ENCODE measurements around the gene PSMD6. TPM values are rescaled to one million over a fixed set of nuclear protein-coding genes. Genes with fewer than 3 reads are reported as not detected.

PSMD6 gene
- total and polyA plus RNA-seq, 2 donors (not counting 3 experiments of a cell fraction or from before 2014, with no cell fraction given) = 53.7 to 90.8 TPM

DNA sequence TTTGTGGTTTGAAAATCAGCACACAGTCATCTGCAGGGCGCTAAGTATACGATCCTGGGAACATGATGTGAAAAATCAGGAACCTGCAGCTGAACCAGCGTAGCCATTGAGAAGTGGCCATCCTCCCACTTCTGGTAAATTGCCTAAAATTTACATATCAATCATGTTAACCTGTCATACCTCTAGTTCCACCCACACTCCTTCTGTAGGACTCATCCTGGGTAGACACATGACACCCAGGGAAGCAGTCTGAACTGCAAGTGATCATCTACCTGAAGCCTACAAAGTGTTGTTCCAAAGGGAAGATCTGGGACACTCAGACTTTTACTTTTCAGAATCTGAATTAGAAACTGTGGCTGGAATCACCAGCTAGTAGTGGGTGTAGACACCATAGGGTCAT is 5.5 kb upstream of the PSMD6 start:
- Histone ChIP-seq H3K4me1 (ENCODE audit: control insufficient read depth, extremely low read depth, insufficient read depth, low read length) (no peaks in the 10 kb centered on the region), H3K9ac (replicated peaks; ENCODE audit: extremely low read depth, insufficient read depth, low read length) (no peak overlapping the region), H2AFZ (ENCODE audit: low read depth, low read length) (no peak overlapping the region), H3K4me3 (replicated peaks in 1 of 3; ENCODE audit: insufficient read depth in 1 of 3, low read depth in 1 of 3, low read length in 3 of 3) (no peak overlapping the region), H3K27ac (ENCODE audit: insufficient read depth, low read depth, low read length) (no peak overlapping the region), H3K79me2 (ENCODE audit: control insufficient read depth, insufficient read depth, low read length) (no peaks in the 10 kb centered on the region), H3K4me2 (ENCODE audit: insufficient read depth, low read length) (no peak overlapping the region), H3K9me1 (replicated peaks; ENCODE audit: control insufficient read depth, extremely low read depth, insufficient read depth, low read length) (no peaks in the 10 kb centered on the region), H3K9me3 (replicated peaks; ENCODE audit: control insufficient read depth, insufficient read depth, low read length) (no peaks in the 10 kb centered on the region), H3K27me3 (ENCODE audit: control insufficient read depth in 2 of 2, insufficient read depth in 2 of 2, low read length in 2 of 2) (peaks cover 17 to 39% of the 10 kb centered on the region in 2 experiments), H4K20me1 (replicated peaks; ENCODE audit: control insufficient read depth, extremely low read depth, insufficient read depth, low read length) (no peaks in the 10 kb centered on the region), H3K36me3 (ENCODE audit: control insufficient read depth in 2 of 2, extremely low read depth in 1 of 2, insufficient read depth in 2 of 2, low read length in 2 of 2) (no peaks in the 10 kb centered on the region)
- no TSS peak for BruUV-seq (replicated peaks)
- DNase-seq (ENCODE audit: low read depth, low spot score) = no peak
- dilution Hi-C loops (cut with MboI; ENCODE audit: extremely low pct_ligation_motif_present, low sequenced_read_pairs) = loop anchor here (25.0 kb wide), 1 partner anchor 434 kb away; no protein-coding TSS in a partner anchor
- no peak for FAIRE-seq
- ChIA-PET POLR2A (no interaction called here), CTCF (interaction anchor here (3.2 to 6.7 kb wide), 3 partner anchors 195 to 457 kb away, joined by 45 to 112 read pairs (median 62); partner anchors contain the start of gene PRICKLE2)
- TF ChIP-seq, protein P1, sequence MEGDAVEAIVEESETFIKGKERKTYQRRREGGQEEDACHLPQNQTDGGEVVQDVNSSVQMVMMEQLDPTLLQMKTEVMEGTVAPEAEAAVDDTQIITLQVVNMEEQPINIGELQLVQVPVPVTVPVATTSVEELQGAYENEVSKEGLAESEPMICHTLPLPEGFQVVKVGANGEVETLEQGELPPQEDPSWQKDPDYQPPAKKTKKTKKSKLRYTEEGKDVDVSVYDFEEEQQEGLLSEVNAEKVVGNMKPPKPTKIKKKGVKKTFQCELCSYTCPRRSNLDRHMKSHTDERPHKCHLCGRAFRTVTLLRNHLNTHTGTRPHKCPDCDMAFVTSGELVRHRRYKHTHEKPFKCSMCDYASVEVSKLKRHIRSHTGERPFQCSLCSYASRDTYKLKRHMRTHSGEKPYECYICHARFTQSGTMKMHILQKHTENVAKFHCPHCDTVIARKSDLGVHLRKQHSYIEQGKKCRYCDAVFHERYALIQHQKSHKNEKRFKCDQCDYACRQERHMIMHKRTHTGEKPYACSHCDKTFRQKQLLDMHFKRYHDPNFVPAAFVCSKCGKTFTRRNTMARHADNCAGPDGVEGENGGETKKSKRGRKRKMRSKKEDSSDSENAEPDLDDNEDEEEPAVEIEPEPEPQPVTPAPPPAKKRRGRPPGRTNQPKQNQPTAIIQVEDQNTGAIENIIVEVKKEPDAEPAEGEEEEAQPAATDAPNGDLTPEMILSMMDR (IDR thresholded peaks at IDR 0.05; ENCODE audit: extremely low read depth in 1 of 2, insufficient read depth in 1 of 2, low read depth in 1 of 2, low read length in 2 of 2) = no peak
- no peak for TF ChIP-seq JUN (IDR thresholded peaks at IDR 0.05; ENCODE audit: borderline replicate concordance, insufficient read depth, insufficient read length, low read depth)
- TF ChIP-seq EZH2 (IDR thresholded peaks at IDR 0.05; ENCODE audit: borderline replicate concordance, low read depth, low read length, severe bottlenecking) = no peak
- no peak for TF ChIP-seq POLR2A (IDR thresholded peaks at IDR 0.05; ENCODE audit: low read depth, low read length)
- TF ChIP-seq MYC (IDR thresholded peaks at IDR 0.05; ENCODE audit: low read depth, low read length) = no peak
- intact Hi-C loops (cut with micrococcal nuclease) = no loop called here

DNA sequence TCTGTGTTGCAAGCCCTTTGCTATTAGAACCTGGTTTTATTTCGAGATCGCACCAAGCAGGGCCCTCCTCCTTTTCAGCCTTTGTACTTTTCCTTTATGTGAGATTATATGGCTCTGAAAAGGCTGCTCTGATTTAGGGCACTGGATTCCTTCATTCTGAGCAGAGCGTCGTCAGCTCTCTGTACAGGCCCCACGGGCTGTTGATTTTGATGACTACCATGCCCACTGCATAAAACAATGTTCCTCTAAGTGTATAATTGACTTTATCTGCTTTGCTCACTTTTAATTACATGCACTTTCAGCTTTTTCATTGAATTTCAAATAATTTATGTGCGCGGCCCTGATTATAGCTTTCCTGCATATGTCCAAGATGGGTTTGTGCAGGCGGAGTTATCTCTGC is 4.4 kb upstream of the PSMD6 start:
- ChIA-PET CTCF (interaction anchor here (1.3 to 6.7 kb wide), 3 partner anchors 372 to 458 kb away, joined by 3 to 62 read pairs (median 9); no protein-coding TSS in a partner anchor), POLR2A (no interaction called here)
- no peaks in the 10 kb centered on the region for H4K20me1 ChIP-seq (replicated peaks; ENCODE audit: control insufficient read depth, extremely low read depth, insufficient read depth, low read length)
- dilution Hi-C loops (cut with MboI; ENCODE audit: extremely low pct_ligation_motif_present, low sequenced_read_pairs) (loop anchor here (25.0 kb wide), 1 partner anchor 435 kb away; no protein-coding TSS in a partner anchor), intact Hi-C loops (cut with micrococcal nuclease) (no loop called here)
- peaks cover 6% of the 10 kb centered on the region for H3K79me2 ChIP-seq (ENCODE audit: control insufficient read depth, insufficient read depth, low read length)
- H3K9ac ChIP-seq (replicated peaks; ENCODE audit: extremely low read depth, insufficient read depth, low read length) = no peak overlapping the region
- H3K9me1 ChIP-seq (replicated peaks; ENCODE audit: control insufficient read depth, extremely low read depth, insufficient read depth, low read length) = no peaks in the 10 kb centered on the region
- H3K4me1 ChIP-seq (ENCODE audit: control insufficient read depth, extremely low read depth, insufficient read depth, low read length) = no peaks in the 10 kb centered on the region
- no peak overlapping the region for H2AFZ ChIP-seq (ENCODE audit: low read depth, low read length)
- BruUV-seq (replicated peaks) = no TSS peak
- no peaks in the 10 kb centered on the region for H3K36me3 ChIP-seq (ENCODE audit: control insufficient read depth in 2 of 2, extremely low read depth in 1 of 2, insufficient read depth in 2 of 2, low read length in 2 of 2)
- no peak overlapping the region for H3K4me2 ChIP-seq (ENCODE audit: insufficient read depth, low read length)
- H3K9me3 ChIP-seq (replicated peaks; ENCODE audit: control insufficient read depth, insufficient read depth, low read length) = no peaks in the 10 kb centered on the region
- H3K27me3 ChIP-seq (ENCODE audit: control insufficient read depth in 2 of 2, insufficient read depth in 2 of 2, low read length in 2 of 2) = peaks cover 17 to 35% of the 10 kb centered on the region in 2 experiments
- DNase-seq (ENCODE audit: low read depth, low spot score) = no peak
- no peak for TF ChIP-seq GATA2 (IDR thresholded peaks at IDR 0.05; ENCODE audit: insufficient read depth, insufficient read length, low read depth, low read length)
- TF ChIP-seq JUN (IDR thresholded peaks at IDR 0.05; ENCODE audit: borderline replicate concordance, insufficient read depth, insufficient read length, low read depth) = no peak
- TF ChIP-seq MYC (IDR thresholded peaks at IDR 0.05; ENCODE audit: low read depth, low read length) = no peak
- no peak for TF ChIP-seq POLR2A (IDR thresholded peaks at IDR 0.05; ENCODE audit: low read depth, low read length)
- TF ChIP-seq, protein P2, sequence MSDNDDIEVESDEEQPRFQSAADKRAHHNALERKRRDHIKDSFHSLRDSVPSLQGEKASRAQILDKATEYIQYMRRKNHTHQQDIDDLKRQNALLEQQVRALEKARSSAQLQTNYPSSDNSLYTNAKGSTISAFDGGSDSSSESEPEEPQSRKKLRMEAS (IDR thresholded peaks at IDR 0.05; ENCODE audit: insufficient read depth, insufficient read length) = no peak
- TF ChIP-seq EZH2 (IDR thresholded peaks at IDR 0.05; ENCODE audit: borderline replicate concordance, low read depth, low read length, severe bottlenecking) = no peak
- no peak for TF ChIP-seq FOS (IDR thresholded peaks at IDR 0.05; ENCODE audit: borderline replicate concordance, insufficient read depth, low read length)
- TF ChIP-seq, protein P1 (IDR thresholded peaks at IDR 0.05; ENCODE audit: extremely low read depth in 1 of 2, insufficient read depth in 1 of 2, low read depth in 1 of 2, low read length in 2 of 2) = no peak
- no peak for TF ChIP-seq POLR2AphosphoS5 (IDR thresholded peaks at IDR 0.05; ENCODE audit: insufficient read depth, low read depth, low read length)
- H3K27ac ChIP-seq (ENCODE audit: insufficient read depth, low read depth, low read length) = no peak overlapping the region
- no peak overlapping the region for H3K4me3 ChIP-seq (replicated peaks in 1 of 3; ENCODE audit: insufficient read depth in 1 of 3, low read depth in 1 of 3, low read length in 3 of 3)
- no peak for FAIRE-seq

All from endothelial cell of umbilical vein (primary cell).